Measurements from ENCODE around the gene PDSS2. TPM values are rescaled to one million over a fixed set of nuclear protein-coding genes. Genes with fewer than 3 reads are reported as not detected.

The PDSS2 gene
- total RNA-seq, 3 donors from 2014 or later (not counting 1 experiment from before 2014, with no cell fraction given): 11.2 to 15.5 (median 14.2) TPM

DNA sequence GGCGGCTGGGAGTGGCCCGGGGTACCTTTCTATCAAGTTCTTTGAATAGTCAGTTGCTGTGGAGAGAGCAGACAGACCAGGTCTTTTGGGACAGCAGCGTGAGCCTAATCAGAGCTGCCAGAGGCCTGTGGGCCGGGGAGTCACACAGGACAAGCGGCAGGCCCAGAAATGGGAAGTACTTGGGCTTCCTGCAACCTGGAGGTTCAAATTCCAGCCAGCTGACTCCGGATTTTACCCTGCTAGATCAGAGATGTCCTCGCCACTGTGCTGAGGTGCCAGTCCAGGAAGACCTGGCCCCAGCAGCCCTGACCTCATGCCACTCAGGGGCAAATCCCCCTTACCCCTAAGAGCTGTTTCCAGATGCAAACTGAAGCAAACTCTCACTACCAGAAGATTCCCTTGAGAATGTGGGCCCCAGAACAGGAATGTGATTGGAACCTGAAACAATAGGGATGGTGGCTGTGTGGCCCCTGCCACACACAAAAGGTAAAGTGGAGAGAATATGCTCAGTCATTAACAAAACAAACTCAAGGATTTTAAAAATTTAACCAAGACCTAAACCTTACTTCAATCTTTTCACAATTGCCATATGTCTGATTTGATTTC is 353.8 kb downstream of the PDSS2 start:
- H3K27ac Mint-ChIP-seq: no peak overlapping the region
- H3K9me3 ChIP-seq (ENCODE audit: control insufficient read depth, insufficient read depth, low read length): no peaks in the 10 kb centered on the region
- 80% methylated on average over 7 of the region's 7 CpGs for WGBS (ENCODE audit: insufficient coverage)
- no peaks in the 10 kb centered on the region for H3K9me3 Mint-ChIP-seq
- ATAC-seq (no peak), DNase-seq (no peak)
- no peaks in the 10 kb centered on the region for H3K27me3 ChIP-seq (ENCODE audit: control insufficient read depth, insufficient read depth, low read length)
- no peaks in the 10 kb centered on the region for H3K36me3 ChIP-seq (ENCODE audit: control insufficient read depth, insufficient read depth, low read length)
- no peak overlapping the region for H3K4me3 ChIP-seq (ENCODE audit: low read length)
- no peaks in the 10 kb centered on the region for H3K27me3 Mint-ChIP-seq (ENCODE audit: low read depth in 2 of 2)
- H3K4me1 ChIP-seq (ENCODE audit: control insufficient read depth, insufficient read depth, low read length): no peaks in the 10 kb centered on the region
- H3K4me1 Mint-ChIP-seq: no peaks in the 10 kb centered on the region
- intact Hi-C loops (cut with micrococcal nuclease): no loop called here
- no peak overlapping the region for H3K4me3 Mint-ChIP-seq
- no peak overlapping the region for H3K27ac ChIP-seq (ENCODE audit: low read length)
- TF ChIP-seq, protein P1, sequence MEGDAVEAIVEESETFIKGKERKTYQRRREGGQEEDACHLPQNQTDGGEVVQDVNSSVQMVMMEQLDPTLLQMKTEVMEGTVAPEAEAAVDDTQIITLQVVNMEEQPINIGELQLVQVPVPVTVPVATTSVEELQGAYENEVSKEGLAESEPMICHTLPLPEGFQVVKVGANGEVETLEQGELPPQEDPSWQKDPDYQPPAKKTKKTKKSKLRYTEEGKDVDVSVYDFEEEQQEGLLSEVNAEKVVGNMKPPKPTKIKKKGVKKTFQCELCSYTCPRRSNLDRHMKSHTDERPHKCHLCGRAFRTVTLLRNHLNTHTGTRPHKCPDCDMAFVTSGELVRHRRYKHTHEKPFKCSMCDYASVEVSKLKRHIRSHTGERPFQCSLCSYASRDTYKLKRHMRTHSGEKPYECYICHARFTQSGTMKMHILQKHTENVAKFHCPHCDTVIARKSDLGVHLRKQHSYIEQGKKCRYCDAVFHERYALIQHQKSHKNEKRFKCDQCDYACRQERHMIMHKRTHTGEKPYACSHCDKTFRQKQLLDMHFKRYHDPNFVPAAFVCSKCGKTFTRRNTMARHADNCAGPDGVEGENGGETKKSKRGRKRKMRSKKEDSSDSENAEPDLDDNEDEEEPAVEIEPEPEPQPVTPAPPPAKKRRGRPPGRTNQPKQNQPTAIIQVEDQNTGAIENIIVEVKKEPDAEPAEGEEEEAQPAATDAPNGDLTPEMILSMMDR (IDR thresholded peaks at IDR 0.05): no peak
- H3K36me3 Mint-ChIP-seq: no peaks in the 10 kb centered on the region

DNA sequence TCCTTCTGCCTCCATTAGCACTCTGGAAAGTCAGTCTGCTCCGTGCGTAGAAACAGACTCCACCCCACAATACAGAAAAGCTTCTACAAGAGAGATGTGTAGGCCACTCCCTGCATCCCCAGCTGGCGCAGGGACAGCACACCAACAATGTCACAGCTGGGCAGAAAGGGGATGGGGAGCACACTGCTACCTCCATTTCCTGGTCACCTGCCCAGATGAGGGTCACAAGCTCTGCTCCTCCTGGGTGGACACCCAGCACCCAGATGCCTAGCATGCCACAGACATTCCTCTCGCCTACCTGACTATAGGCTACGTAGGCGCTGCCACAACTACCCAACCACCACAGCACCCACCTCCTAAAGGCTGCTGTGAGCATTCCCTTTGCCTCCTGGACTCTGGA is 356.3 kb downstream of the PDSS2 start:
- DNase-seq: no peak
- TF ChIP-seq, protein P1 (IDR thresholded peaks at IDR 0.05): no peak
- no peaks in the 10 kb centered on the region for H3K27me3 Mint-ChIP-seq (ENCODE audit: low read depth in 2 of 2)

More for the DNA sequence above, 356.3 kb downstream of the PDSS2 start:
- H3K4me1 ChIP-seq (ENCODE audit: control insufficient read depth, insufficient read depth, low read length): no peaks in the 10 kb centered on the region
- no peaks in the 10 kb centered on the region for H3K9me3 Mint-ChIP-seq
- H3K36me3 Mint-ChIP-seq: no peaks in the 10 kb centered on the region
- ATAC-seq: no peak
- WGBS (ENCODE audit: insufficient coverage): 99% methylated on average over 6 of the region's 6 CpGs
- no peak overlapping the region for H3K4me3 Mint-ChIP-seq
- no peaks in the 10 kb centered on the region for H3K4me1 Mint-ChIP-seq
- no peaks in the 10 kb centered on the region for H3K9me3 ChIP-seq (ENCODE audit: control insufficient read depth, insufficient read depth, low read length)
- no peak overlapping the region for H3K27ac ChIP-seq (ENCODE audit: low read length)
- intact Hi-C loops (cut with micrococcal nuclease): no loop called here
- H3K4me3 ChIP-seq (ENCODE audit: low read length): no peak overlapping the region
- no peaks in the 10 kb centered on the region for H3K36me3 ChIP-seq (ENCODE audit: control insufficient read depth, insufficient read depth, low read length)
- no peak overlapping the region for H3K27ac Mint-ChIP-seq
- H3K27me3 ChIP-seq (ENCODE audit: control insufficient read depth, insufficient read depth, low read length): no peaks in the 10 kb centered on the region

Other genes starting within 250 kb of the PDSS2 start
- gene SOBP, start 30.6 kb upstream of the PDSS2 start, total RNA-seq: under 1 TPM in 2 of 3 donors, not detected in 1; 0.16 TPM